ENCODE results near the gene CTF1.

Gene CTF1

DNA sequence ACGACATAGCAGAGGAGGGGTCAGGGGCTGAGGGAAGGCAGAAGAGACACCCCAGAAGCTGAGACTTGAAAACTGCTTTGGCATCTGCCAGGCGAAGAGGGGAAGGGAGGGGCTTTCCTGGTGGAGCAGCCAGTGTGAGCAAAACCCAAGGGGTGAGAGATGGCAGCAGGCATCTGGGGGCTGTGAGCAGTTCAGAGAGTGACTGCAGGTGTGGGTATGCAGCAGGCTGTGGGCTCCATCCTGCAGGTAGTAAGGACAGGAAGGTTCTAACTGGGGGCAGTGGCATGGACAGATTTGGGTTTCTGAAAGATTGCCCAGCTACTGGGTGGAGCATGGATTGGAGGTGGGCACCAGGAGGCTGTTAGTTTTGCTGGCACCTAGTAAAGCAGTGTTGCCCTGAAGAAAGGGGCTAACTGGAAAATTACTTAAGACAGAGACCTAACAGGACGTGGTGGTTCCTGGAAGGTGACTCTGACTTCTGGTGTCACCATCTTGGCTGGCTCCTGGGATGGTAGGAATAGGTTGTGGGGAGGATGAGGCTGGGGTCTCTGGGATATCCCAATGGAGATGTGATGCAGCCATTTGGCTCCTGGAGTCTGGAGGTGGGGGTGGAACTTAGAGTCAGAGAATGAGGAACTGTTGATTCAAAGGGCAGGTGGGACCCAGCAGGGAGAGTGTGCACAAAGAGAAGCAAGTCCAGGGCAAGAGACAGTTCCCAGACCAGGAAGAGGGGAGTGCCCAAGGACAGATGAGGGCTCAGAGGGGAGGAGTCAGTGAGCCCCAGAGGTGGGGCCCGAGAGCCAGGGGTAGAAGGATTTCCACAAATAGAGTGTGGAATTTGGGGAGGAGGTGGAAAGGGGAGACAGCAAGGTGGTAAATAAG is 13.7 kb upstream of the CTF1 start:
- no peak for TF ChIP-seq CTCF (IDR thresholded peaks at IDR 0.05)

DNA sequence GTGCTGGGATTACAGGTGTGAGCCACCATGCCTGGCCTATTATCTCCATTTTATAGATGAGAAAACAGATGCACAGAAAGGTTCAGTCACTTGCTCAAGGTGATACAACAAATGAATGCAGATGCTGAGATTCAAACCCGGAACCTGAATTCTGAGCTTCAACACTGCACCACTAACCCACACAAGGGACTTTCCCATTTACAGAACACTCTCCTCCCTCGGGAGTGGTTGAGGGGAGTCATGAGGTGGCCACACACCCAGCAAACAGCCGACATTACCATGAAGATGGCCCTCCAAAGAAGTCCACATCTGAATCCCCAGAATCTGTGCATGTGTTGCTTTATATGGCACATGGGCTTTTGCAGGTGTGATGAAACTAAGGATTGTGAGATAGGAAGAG is 11.7 kb upstream of the CTF1 start:
- TF ChIP-seq CTCF (IDR thresholded peaks at IDR 0.05): no peak

GRCh38 chr16:30885196-30885595 is 11.2 kb upstream of the CTF1 start:
- TF ChIP-seq CTCF (IDR thresholded peaks at IDR 0.05): no peak

- no peak for TF ChIP-seq CTCF (IDR thresholded peaks at IDR 0.05)
Observed at GRCh38 chr16:30886145-30886544, 10.3 kb upstream of the CTF1 start.

DNA sequence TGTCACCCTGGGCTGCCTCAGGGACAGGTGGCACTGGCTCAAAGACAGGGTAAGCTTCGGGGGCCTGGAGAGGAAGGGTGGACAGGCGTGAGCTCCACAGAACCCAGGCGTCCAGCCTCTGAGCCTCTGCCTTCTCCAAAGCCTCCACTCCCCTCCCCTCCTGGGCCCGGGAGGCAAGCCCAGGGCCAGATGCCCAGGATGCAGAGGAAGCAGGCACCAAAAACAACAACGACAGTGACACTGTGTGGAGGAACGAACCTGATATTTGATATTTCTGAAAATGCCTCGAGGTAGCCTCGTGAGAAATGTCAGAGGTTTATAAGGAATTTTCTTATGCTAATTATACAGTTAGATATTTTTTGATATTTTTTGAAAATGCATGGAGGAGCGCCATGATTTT is 8.5 kb upstream of the CTF1 start:
- no peak for TF ChIP-seq CTCF (IDR thresholded peaks at IDR 0.05)

DNA sequence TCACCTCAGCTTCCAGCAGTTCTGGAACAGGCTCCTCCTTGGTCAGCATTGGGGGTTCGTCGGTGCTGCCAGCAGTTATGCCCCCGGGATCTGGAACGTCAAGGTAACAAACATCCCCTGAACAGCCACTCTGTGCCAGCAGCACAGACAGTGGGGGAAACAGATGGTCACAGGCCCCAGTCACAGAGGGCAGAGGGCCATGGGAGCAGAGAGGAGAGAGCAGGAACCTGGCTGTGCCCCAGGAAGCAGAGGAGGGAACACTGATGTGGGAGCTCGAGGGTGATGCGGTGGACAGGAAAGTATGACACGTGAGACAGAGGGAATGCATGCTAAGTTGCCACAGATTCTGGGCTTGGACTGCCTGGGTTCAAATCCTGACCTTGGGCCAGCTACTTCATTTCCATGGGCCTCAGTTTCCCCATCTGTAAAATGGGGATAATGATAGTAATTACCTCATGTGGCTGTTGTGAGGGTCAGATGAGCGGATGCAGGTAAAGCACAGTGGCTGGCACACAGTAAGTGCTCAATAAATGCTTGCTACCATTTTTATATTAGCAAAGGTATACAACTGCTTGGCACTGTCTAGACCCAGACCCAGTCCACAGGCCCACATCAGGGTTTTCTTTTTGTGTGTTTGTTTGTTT is 7.4 kb upstream of the CTF1 start:
- TF ChIP-seq CTCF (IDR thresholded peaks at IDR 0.05): no peak

DNA sequence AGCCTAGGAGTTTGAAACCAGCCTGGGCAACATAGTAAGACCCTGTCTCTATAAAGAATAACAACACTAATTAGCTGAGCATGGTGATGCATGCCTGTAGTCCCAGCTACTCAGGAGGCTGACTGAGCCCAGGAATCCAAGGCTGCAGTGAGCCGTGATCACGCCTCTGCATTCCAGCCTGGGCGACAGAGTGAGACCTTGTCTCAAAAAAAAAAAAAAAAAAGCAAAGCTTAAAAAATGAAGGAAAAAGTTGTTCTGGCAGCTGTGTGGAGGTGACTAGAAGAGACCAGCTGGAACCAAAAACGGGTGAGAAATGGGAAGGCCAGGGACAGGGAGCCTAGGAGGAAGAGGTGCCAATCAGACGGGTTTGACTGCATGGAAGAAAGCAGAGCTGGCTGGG is 6.7 kb upstream of the CTF1 start:
- no peak for TF ChIP-seq CTCF (IDR thresholded peaks at IDR 0.05)

All from LNCAP (cell line).